Astrocyte (in vitro differentiated cells and primary cell): ENCODE results near the gene CDC20B.

Source experiments
- CTCF ChIP-seq: IDR thresholded peaks from 2 replicates; pipeline ENCODE4 v1.5.1; 2011; ENCODE audit warnings: low read depth, mild to moderate bottlenecking, inconsistent platforms, low read length, moderate library complexity; ENCODE audit not compliant: insufficient read depth
- EZH2 ChIP-seq: IDR thresholded peaks from 2 replicates; pipeline ENCODE4 v1.6.1; 2012; ENCODE audit warnings: mild to moderate bottlenecking, low read length, inconsistent platforms; ENCODE audit not compliant: insufficient read depth

- TF ChIP-seq EZH2 = no peak
- no peak for TF ChIP-seq CTCF
Observed at GRCh38 chr5:55101556-55102276, 71.3 kb downstream of the CDC20B start.
